GM23338 (cell line): ENCODE results near the gene MANEA. TPM values are rescaled to one million over a fixed set of nuclear protein-coding genes. Genes with fewer than 3 reads are reported as not detected.

Source experiments
- ATAC-seq: fragments of 200-7000 bp; cut with Tn5 transposase; 3 replicates; pipeline ENCODE4 v1.9.1; 2020
- DNase-seq: peaks from one replicate; pipeline ENCODE4 v3.0.0-alpha.2; 2015; ENCODE audit warnings: low spot score
- H2AFZ ChIP-seq: fragments of 200-600 bp; sonication (generic); 2 replicates; pipeline ENCODE4 v1.8.0; 2016; ENCODE audit warnings: antibody characterized with exemption, mild to moderate bottlenecking, moderate library complexity
- H3F3A ChIP-seq: fragments of 200-600 bp; sonication (generic); replicated peaks from 2 replicates; pipeline ENCODE4 v1.8.0; 2017; ENCODE audit warnings: antibody characterized with exemption, mixed run types, low read depth
- H3K27ac ChIP-seq: fragments of 200-600 bp; sonication (generic); 2 replicates; pipeline ENCODE4 v1.6.1; 2016; ENCODE audit warnings: low read depth
- H3K27me3 ChIP-seq: fragments of 200-600 bp; sonication (generic); 2 replicates; pipeline ENCODE4 v1.8.0; 2016; ENCODE audit warnings: mild to moderate bottlenecking, mixed run types, moderate library complexity; ENCODE audit not compliant: insufficient read depth
- H3K36me3 ChIP-seq: fragments of 200-600 bp; sonication (generic); 2 replicates; pipeline ENCODE4 v1.8.0; 2016; ENCODE audit warnings: mild to moderate bottlenecking; ENCODE audit not compliant: insufficient read depth
- H3K4me1 ChIP-seq: fragments of 200-600 bp; sonication (generic); 2 replicates; pipeline ENCODE4 v1.8.0; 2016; ENCODE audit warnings: mild to moderate bottlenecking, moderate library complexity; ENCODE audit not compliant: insufficient read depth
- H3K4me2 ChIP-seq: fragments of 200-600 bp; sonication (generic); 2 replicates; pipeline ENCODE4 v1.7.1; 2017; ENCODE audit warnings: mixed run types
- H3K4me3 ChIP-seq: fragments of 200-600 bp; sonication (generic); 2 replicates; pipeline ENCODE4 v1.6.1; 2016; ENCODE audit warnings: mixed run types
- H3K79me2 ChIP-seq: fragments of 200-600 bp; sonication (generic); replicated peaks from 2 replicates; pipeline ENCODE4 v1.8.0; 2017; ENCODE audit warnings: mild to moderate bottlenecking; ENCODE audit not compliant: insufficient read depth
- H3K9me2 ChIP-seq: fragments of 200-600 bp; sonication (generic); 2 replicates; pipeline ENCODE4 v1.8.0; 2017; ENCODE audit not compliant: insufficient read depth
- H4K20me1 ChIP-seq: fragments of 200-600 bp; sonication (generic); replicated peaks from 2 replicates; pipeline ENCODE4 v1.8.0; 2017; ENCODE audit warnings: mild to moderate bottlenecking; ENCODE audit not compliant: insufficient read depth
- H3K27ac Mint-ChIP-seq: 2 replicates; pipeline ENCODE4 v1.8.0; 2020; ENCODE audit warnings: inconsistent platforms, mild to moderate bottlenecking, moderate library complexity, mixed read lengths
- H3K27me3 Mint-ChIP-seq: 3 replicates; pipeline ENCODE4 v1.8.0; 2022; ENCODE audit warnings: low read depth, mild to moderate bottlenecking, moderate library complexity, mixed read lengths, inconsistent platforms; ENCODE audit not compliant: insufficient read depth, poor library complexity
- H3K36me3 Mint-ChIP-seq: 3 replicates; pipeline ENCODE4 v1.8.0; 2021; ENCODE audit warnings: low read depth, mild to moderate bottlenecking, inconsistent platforms, moderate library complexity, mixed read lengths
- H3K4me1 Mint-ChIP-seq: 3 replicates; pipeline ENCODE4 v1.8.0; 2020; ENCODE audit warnings: mild to moderate bottlenecking, inconsistent platforms, mixed read lengths
- H3K4me3 Mint-ChIP-seq: 3 replicates; pipeline ENCODE4 v1.8.0; 2021; ENCODE audit warnings: moderate library complexity, mild to moderate bottlenecking, inconsistent platforms, mixed read lengths
- H3K9me3 Mint-ChIP-seq: 3 replicates; pipeline ENCODE4 v1.8.0; 2020; ENCODE audit warnings: moderate library complexity, mild to moderate bottlenecking, inconsistent platforms, mixed read lengths
- CREB1 ChIP-seq: fragments of 250-450 bp; sonication (Bioruptor Pico); IDR thresholded peaks from 2 replicates; pipeline ENCODE4 v1.5.0; 2020; ENCODE audit warnings: low read depth, mild to moderate bottlenecking, moderate library complexity
- CTCF ChIP-seq, 2 experiments: fragments of 200-600 bp in 1 of 2; sonication (generic) in 1 of 2; conservative IDR thresholded peaks; 2 replicates each; pipeline versions ENCODE4 v1.5.1 to v1.6.1; 2016 to 2017; ENCODE audit warnings: antibody characterized with exemption in 2 of 2, low read depth in 2 of 2, mild to moderate bottlenecking in 2 of 2, moderate library complexity in 1 of 2
- ETS1 ChIP-seq: IDR thresholded peaks from 2 replicates; pipeline ENCODE4 v1.6.1; 2016; ENCODE audit warnings: antibody characterized with exemption
- EZH2 ChIP-seq: fragments of 200-600 bp; sonication (generic); IDR thresholded peaks from one replicate; pipeline ENCODE4 v1.8.0; 2017; ENCODE audit warnings: antibody characterized with exemption, mild to moderate bottlenecking, low read depth; ENCODE audit not compliant: unreplicated experiment
- EZH2phosphoT487 ChIP-seq: fragments of 200-600 bp; sonication (generic); IDR thresholded peaks from one replicate; pipeline ENCODE4 v1.8.1; 2018; ENCODE audit warnings: antibody characterized with exemption; ENCODE audit not compliant: unreplicated experiment
- JUNB ChIP-seq: IDR thresholded peaks from one replicate; pipeline ENCODE4 v1.6.1; 2016; ENCODE audit warnings: antibody characterized with exemption; ENCODE audit not compliant: unreplicated experiment
- NANOG ChIP-seq: IDR thresholded peaks from 2 replicates; pipeline ENCODE4 v1.6.1; 2016; ENCODE audit warnings: antibody characterized with exemption, borderline replicate concordance
- POLR2AphosphoS5 ChIP-seq: IDR thresholded peaks from 2 replicates; pipeline ENCODE4 v1.6.1; 2016; ENCODE audit warnings: antibody characterized with exemption, low read depth
- STAT1 ChIP-seq: IDR thresholded peaks from one replicate; pipeline ENCODE4 v1.6.1; 2016; ENCODE audit warnings: antibody characterized with exemption; ENCODE audit not compliant: unreplicated experiment
- ZNF114 ChIP-seq: fragments of 250-450 bp; sonication (Bioruptor Pico); IDR thresholded peaks from 2 replicates; pipeline ENCODE4 v1.5.0; 2020; ENCODE audit warnings: mild to moderate bottlenecking, moderate library complexity
- ZNF331 ChIP-seq: fragments of 250-450 bp; sonication (Bioruptor Pico); IDR thresholded peaks from 2 replicates; pipeline ENCODE4 v1.5.0; 2020; ENCODE audit warnings: low read depth, mild to moderate bottlenecking, moderate library complexity
- ZNF462 ChIP-seq: fragments of 250-450 bp; sonication (Bioruptor Pico); IDR thresholded peaks from 2 replicates; pipeline ENCODE4 v1.5.0; 2020; ENCODE audit warnings: mild to moderate bottlenecking, moderate library complexity
- polyA plus RNA-seq: library from polyadenylated mRNA; unstranded; fragments of >200 nt; fragmentation: Nextera tagmentation; extraction: Ambion mirVana; gene quantifications from 2 replicates; pipeline ENCODE4 v1.2.1, GENCODE V29; 2016
- total RNA-seq: library from RNA; depleted of rRNA; stranded (reverse); fragments of >200 nt; shearing (Covaris generic); gene quantifications from 2 replicates; pipeline ENCODE4 v1.2.3, GENCODE V29; 2014
- TF ChIP-seq, protein P1 (sequence below): IDR thresholded peaks from one replicate; pipeline ENCODE4 v1.6.1; 2018; ENCODE audit warnings: antibody characterized with exemption; ENCODE audit not compliant: unreplicated experiment

MANEA gene
- total and polyA plus RNA-seq, 2 experiments from 2014 or later, result 4.8 to 9.8 TPM

- no peak for TF ChIP-seq ETS1
These were observed 33.5 kb upstream of the MANEA start (continued) for GRCh38 chr6:95543798-95544197.

DNA sequence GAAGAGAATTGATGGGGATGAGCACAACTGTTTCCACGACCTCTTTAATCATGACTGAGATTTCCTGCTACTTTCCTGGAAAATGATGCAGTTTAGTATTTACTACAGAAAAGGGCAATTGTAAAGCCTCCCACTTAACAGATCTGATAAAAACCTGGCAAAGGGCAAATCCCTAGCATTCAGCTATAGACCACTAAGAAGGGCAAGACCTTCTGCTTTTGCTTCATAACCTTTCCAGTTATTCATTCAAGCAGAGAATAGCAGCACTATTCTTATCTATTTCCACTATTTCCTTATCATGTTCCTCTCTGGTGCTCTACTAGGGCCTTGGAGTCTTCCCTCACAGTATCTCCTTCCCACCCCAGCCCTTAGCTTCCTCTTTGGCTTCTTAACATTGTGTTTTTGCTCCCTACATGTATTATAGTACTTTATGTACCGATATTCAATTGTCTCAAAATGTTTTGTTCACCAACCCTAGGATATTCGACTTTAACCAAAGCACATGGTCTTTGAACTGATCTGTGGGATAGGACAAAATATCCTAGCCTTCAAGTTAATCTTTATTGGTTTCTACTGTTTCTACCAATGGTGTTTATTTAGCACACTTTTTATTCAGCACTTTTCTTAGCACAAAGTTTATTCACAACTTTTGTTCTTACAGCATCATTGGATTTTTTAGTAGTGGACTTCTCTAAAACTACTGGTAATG lies 32.7 kb upstream of the MANEA start:
- ATAC-seq, result no peak
- Histone ChIP-seq H4K20me1 (no peaks in the 10 kb centered on the region), H3K9me2 (peaks cover 2% of the 10 kb centered on the region; the same call in 1 of the 2 replicates), H3K27me3 (no peaks in the 10 kb centered on the region), H3F3A (no peaks in the 10 kb centered on the region), H3K27ac (no peak overlapping the region), H3K4me3 (no peak overlapping the region), H3K79me2 (no peaks in the 10 kb centered on the region), H2AFZ (no peak overlapping the region), H3K4me2 (no peak overlapping the region), H3K4me1 (peaks cover 8% of the 10 kb centered on the region; the same call in 1 of the 2 replicates), H3K36me3 (no peaks in the 10 kb centered on the region)
- Mint-ChIP-seq H3K27me3 (peaks cover 3% of the 10 kb centered on the region), H3K4me3 (no peak overlapping the region), H3K9me3 (no peaks in the 10 kb centered on the region), H3K4me1 (peaks cover 6% of the 10 kb centered on the region), H3K36me3 (no peaks in the 10 kb centered on the region), H3K27ac (no peak overlapping the region)
- DNase-seq, result no peak
- TF ChIP-seq POLR2AphosphoS5 (no peak), ZNF331 (CRISPR knock-in tag) (no peak), EZH2 (no peak), ZNF114 (CRISPR knock-in tag) (no peak), STAT1 (no peak), CTCF (conservative IDR thresholded peaks at IDR 0.05; ENCODE audit: low read depth in 2 of 2) (no peak), EZH2phosphoT487 (no peak), ZNF462 (no peak), CREB1 (CRISPR knock-in tag) (no peak), JUNB (no peak), NANOG (no peak)
- TF ChIP-seq, protein P1, sequence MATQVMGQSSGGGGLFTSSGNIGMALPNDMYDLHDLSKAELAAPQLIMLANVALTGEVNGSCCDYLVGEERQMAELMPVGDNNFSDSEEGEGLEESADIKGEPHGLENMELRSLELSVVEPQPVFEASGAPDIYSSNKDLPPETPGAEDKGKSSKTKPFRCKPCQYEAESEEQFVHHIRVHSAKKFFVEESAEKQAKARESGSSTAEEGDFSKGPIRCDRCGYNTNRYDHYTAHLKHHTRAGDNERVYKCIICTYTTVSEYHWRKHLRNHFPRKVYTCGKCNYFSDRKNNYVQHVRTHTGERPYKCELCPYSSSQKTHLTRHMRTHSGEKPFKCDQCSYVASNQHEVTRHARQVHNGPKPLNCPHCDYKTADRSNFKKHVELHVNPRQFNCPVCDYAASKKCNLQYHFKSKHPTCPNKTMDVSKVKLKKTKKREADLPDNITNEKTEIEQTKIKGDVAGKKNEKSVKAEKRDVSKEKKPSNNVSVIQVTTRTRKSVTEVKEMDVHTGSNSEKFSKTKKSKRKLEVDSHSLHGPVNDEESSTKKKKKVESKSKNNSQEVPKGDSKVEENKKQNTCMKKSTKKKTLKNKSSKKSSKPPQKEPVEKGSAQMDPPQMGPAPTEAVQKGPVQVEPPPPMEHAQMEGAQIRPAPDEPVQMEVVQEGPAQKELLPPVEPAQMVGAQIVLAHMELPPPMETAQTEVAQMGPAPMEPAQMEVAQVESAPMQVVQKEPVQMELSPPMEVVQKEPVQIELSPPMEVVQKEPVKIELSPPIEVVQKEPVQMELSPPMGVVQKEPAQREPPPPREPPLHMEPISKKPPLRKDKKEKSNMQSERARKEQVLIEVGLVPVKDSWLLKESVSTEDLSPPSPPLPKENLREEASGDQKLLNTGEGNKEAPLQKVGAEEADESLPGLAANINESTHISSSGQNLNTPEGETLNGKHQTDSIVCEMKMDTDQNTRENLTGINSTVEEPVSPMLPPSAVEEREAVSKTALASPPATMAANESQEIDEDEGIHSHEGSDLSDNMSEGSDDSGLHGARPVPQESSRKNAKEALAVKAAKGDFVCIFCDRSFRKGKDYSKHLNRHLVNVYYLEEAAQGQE, result no peak
